Measurements from ENCODE around the gene GLP2R.

GLP2R gene

DNA sequence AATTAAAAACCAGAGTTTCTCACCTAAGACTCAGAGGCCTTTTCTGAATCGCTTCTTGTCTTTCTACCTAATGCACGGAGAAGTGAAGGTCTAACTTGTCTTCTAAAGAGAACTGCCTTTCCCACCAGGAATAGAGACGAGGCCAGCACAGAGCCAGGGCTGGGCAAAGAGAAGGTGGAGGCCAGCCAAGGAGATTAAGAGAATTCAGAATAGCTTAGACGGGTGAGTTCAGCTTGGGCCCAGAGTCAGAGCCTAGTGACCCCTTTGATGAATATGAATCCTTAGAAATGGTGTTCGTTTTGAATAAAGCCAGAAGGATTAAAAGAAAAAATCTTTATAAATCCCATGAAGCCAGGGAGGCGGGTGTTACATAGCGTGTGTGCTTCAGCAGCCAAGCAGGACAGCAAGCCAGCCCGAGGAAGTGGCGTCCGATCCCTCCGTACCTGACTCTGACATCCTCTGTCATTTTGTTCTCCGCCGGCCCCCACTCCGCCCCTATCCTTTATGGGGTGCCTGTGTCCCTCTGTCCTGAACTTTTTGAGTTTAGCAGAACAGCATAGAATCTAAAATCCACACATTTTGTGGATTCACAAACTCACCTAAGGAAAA is 11.3 kb upstream of the GLP2R start:
- no peak for DNase-seq (ENCODE audit: low read depth)

DNA sequence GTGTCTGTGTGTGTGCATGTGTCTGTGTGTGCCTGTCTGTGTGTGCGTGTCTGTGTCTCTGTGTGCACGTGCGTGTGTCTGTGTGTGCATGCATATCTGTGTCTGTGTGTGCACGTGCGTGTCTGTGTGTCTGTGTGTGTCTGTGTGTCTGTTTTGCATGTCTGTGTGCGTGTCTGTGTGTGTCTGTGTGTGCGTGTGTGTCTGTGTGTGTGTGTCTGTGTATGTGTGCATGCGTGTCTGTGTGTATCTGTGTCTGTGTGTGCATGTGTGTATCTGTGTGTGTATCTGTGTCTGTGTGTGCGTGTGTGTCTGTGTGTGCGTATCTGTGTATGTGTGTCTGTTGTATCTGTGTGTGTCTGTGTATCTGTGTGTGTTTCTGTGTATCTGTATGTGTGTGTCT is 9.3 kb upstream of the GLP2R start:
- no peak for DNase-seq (ENCODE audit: low read depth)

DNA sequence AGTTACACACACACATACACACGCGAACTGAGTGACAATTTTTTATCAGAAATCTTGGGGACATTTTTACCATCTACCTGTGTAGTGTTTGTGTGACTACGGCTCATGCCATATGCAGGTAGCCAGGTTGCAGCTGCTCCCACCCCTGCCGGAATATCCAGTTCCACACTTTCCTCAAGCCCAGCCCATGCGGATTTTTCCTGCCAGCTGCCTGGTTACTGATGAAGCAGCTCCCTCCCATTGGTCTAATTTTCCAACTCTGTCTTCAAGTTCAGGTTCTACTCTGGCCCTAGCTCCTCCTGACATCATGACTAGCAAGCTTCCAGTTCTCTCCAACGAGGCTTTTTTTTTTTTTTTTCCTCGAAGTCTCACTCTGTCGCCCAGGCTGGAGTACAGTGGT is 8.6 kb upstream of the GLP2R start:
- no peak for DNase-seq (ENCODE audit: low read depth)

DNA sequence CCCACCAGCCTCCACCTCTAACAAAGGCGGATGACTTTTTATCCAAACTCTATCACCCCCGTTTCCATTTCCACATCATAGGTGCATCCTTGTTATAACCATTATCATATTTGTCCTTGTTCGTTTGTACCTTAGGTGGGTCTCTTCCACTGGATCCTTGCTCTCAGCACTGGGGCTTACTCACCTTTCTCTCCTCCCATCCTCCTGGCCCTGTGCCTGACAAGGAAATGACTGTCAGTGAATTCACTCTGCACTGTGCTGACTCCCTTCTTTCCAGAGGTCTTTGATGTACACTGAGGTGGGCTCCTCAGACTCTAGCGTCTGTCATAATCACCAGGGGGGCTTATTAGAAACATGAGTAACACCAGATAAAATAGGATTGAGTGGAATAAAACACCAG is 7.0 kb upstream of the GLP2R start:
- no peak for DNase-seq (ENCODE audit: low read depth)

DNA sequence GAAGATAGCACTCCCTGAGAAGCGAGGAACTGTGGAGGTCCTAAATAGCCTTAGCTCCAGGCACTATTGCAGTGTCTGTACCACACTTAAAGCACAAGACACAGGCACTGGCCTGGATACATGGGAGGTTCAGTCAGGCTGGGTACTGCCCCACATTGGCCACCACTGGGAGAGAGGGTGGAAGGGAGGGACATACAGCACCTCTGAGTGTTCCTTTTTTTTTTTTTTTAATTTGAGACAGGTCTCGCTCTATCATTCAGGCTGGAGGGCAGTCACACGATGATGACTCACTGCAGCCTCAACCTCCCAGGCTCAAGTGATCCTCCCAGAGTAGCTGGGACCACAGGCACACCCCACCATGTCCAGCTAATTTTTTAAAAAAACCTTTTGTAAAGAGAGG is 5.3 kb upstream of the GLP2R start:
- DNase-seq (ENCODE audit: low read depth), result no peak

DNA sequence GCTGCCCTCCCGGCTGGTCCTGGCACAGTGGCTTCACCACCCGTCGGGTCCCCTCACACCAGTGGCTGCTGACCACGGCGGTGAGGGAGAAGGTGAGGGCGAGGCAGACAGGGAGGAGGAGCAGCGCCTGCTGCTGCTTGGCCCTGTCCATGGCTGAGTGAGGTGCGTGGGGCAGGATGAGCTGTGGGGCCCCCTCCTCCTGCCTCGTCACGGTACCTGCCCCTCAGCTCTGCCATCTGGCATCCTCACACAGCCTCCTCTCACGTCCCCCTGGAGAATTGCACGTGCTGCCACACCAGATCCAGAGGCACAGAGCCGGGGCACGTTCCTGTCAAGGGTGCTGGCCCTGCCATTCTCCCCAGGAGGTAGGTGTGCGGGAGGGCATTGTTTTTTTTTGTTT is 3.8 kb upstream of the GLP2R start, which contains the start of gene GSG1L2:
Gene GSG1L2 (minus strand): TSS at position 159 of the 400 bp plus-strand sequence. CDS start 8 bp downstream, at position 151.
- no peak for DNase-seq (ENCODE audit: low read depth)

DNA sequence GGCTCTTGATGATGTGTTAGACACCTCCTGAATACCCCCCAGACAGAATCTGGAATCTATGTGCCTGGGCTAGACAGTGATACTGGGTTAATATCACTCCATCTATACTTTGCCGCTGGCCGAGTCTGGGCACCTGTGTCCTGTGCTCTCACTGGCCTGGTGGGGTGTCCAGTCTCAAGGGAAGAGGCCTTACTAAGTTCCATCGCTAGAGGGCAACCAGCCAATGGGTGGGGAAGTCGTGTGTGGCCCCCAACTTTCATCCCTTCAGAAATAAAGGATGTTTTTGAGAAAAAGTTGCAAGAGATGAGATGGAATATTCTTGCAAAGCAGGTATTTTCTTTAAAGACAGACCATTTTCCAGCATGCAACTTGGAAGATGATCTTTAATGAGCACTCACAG is 1.6 kb upstream of the GLP2R start:
- no peak for DNase-seq (ENCODE audit: low read depth)

DNA sequence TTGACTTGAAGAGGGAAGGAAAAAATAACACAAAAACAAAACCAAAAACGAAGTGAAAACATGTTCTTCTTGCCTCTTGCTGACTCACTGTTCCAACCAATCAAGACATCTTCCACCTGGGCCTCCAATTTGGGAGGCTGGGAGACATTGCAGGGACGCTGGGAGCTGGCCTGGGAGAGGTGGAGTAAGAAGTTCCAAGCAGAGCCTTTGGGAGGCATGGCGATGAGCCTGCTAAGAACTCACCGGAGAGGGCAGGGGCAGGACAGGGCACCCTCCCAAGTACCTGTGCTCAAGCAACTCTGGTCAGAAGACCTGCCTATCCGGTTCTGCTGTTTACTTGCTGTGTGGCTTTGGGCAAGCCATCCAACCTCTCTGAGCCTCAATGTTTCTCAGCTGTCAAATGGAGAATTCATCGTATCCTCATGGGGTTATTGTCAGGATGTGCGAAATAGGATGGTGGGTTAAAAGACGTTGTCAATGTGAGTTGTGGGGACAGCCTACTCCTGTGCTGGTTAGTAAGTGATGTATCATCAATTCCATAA is 856 bp upstream of the GLP2R start:
- no peak for DNase-seq (ENCODE audit: low read depth)

DNA sequence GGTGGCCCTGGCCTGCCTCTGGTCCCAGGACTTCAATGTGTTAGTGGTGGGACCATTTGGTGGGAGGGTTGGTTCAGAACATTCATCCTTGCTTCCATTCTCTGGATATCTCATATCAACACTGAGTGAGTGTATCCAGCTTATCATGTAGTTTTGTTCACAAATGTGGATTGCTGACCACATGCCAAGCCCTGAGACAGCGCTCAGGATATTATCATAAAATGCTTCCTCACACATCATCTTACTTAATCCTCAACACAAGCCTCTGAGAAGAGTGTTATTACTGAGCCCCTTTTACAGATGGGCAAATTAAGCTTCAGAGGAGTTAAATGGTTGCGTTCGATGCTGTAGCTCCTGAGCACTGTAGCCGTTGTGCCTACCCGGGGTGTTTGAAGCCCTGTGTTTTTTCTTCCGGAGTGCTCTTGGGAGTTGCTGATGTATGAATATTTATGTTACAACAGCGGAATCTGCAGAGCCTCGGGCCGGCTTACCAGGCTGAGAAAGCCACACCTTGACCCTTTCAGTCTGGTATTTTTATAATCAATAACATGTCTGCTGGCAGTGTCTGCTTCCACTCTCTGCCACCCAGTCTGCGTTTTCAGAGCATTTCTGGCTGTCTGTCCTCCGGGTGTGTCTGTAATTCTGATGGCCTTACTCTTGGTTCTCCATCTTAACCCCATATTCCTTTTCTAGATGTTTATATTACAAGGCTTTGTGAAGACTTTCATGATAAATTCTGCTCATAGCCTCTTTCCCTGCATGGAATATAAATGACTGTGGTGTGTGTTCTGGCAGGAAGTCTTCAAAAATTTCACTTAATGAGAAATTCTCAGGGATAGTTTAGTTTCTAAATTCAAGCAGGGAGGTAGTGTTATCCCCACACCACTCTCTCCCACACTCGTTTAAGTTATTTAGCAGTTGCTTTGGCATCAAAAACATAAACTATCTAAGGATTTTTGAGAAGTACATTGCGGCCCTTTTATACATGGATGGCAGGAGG is 2.9 kb downstream of the GLP2R start:
- DNase-seq (ENCODE audit: low read depth), result no peak

DNA sequence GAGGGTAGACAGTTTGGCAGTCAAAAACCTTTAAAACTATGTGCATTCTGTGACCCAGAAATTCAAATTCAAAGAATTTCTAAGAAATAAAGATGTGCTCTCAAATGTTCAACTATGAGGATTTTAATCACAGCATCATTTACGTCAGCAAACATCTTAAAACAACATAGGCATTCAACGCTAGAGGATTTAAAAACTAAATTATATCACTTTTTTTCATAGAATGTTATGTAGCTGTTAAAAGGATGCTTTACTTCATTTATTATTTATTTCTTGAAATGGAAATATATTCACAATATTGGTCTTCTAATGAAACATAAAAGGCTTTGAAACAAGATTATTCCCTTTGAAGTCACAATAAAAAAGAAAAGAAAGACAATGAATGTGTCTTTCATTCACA is 3.6 kb downstream of the GLP2R start:
- no peak for DNase-seq (ENCODE audit: low read depth)

DNA sequence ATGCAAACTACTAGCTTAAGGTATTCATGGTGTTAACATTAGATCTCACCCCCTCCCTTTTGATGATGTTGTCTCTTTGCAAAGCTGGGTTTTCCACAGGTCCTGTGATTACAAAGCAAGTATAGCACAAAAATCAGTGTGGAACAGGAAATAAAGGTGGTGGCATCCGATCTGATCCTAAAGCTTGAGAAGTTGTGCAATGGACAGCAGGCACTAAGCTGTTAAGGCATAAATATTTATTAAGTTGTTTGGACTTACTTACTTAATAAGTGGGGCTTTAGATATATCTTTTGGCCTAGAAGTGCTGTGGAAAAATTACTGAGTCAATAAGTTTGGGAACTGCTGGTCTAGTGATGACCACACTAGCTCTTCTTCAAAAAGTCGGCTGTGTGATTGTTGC is 5.0 kb downstream of the GLP2R start:
- no peak for DNase-seq (ENCODE audit: low read depth)

DNA sequence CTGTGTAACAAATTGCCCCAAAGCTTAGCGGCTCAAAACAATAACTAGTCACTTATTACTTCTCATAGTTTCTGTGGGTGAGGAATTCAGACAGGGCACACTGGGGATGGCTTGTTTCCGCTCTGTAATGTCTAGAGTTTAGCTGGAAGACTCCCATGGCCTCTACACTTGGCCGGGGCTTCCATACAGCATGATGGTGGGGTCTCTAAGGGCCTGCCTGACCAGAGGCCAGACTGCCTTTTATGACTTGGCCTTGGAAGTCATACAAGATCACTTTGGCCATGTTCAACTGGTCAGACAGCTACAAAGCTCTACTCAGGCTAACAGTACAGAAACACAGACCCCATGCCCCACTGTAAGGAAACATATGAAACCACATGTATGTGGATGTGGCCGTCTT is 8.2 kb downstream of the GLP2R start:
- DNase-seq (ENCODE audit: low read depth), result no peak

DNA sequence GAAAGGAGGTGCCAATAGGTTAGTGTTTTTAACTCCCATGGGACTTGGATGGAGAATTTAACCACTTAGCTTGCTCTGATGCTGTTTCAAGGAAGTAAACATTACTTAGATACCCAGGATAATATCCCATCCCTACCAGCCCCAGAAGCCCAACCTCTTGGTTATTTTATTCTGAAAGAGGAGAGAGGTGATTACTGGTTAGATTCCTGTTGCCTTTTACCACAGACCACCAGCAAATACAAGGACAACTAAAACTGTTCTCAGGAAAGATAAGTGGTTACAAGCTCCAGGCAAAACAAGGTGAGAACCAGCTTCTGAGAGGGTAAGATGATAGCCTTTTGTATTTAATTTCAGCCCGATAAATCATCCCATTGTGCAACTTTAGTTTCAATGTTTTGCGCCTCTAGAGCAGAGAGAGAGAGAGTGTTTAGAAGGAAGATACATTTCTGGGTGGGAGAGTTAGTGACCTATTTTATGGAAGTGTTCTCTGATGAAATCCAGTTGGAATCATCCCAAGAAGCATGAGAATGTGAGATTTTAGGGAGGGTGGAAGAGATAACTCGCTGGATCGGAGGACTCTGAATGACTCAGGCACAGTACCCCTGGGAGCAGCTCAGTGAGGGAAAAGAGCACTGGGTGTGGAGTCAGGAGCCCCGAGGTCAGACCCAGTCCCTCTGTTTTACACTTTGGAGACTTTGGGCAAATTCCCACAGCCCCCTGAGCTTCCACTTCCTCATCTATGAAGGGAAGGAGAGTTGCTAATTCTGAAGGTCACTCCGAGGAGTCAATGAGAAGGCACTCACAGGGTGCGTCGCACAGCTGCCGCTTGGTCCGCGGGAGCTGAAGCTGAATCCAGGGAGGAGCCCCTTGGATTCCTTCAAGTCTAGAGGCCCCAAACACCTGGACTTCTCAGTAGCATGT is 12.1 kb downstream of the GLP2R start:
- DNase-seq (ENCODE audit: low read depth), result peak; percentile 74

DNA sequence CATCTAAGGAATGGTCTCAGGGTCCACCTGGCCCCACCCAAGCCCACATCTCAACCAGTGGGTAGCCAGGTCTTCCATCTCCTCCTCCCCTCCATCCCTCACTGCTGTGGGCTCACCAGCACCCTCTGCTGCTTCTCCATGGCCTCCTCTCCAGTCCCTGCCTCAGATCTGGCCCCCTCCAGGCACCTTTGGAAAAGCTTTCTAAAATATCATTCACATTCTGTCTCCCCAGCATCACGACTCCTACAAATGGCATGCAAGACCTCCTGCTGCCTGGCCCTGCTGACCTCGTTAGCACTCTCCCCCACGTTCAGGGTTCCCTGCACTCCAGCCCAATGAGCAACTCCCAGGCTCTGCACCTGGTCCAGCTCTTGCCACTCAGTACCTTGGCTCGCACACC is 13.7 kb downstream of the GLP2R start:
- no peak for DNase-seq (ENCODE audit: low read depth)

DNA sequence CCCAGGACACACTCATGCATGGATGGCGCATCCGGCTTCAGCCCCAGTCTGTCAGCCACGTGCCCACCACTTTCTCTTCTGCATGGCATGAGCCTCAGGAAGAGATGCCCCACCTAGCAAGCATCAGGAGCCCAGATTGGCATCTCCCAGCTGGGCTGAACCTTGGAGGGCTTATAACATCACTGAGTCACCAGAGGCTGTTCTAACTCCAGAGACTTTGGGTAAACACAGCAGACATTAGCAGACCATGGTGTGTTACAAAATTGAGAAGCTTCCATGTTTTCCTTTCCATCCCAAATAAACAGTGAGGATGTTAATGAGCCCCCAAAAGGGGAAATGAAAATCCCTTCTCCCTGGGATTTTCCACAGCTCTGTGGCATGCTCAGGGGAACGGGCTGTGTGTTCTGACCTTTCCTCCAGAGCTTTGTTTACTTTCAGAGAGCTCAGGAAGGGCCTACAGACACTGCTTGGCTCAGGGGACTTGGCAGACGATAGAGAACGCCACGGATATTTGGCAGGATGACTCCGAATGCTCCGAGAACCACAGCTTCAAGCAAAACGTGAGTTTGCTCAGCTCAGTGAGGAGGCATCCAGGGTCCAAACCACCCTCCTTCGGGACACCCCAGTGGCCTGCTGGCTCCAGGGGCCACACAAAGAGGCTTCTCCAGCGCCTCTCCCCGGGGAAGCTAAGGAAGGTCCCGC is 16.5 kb downstream of the GLP2R start:
- DNase-seq (ENCODE audit: low read depth), result peak; percentile 11

DNA sequence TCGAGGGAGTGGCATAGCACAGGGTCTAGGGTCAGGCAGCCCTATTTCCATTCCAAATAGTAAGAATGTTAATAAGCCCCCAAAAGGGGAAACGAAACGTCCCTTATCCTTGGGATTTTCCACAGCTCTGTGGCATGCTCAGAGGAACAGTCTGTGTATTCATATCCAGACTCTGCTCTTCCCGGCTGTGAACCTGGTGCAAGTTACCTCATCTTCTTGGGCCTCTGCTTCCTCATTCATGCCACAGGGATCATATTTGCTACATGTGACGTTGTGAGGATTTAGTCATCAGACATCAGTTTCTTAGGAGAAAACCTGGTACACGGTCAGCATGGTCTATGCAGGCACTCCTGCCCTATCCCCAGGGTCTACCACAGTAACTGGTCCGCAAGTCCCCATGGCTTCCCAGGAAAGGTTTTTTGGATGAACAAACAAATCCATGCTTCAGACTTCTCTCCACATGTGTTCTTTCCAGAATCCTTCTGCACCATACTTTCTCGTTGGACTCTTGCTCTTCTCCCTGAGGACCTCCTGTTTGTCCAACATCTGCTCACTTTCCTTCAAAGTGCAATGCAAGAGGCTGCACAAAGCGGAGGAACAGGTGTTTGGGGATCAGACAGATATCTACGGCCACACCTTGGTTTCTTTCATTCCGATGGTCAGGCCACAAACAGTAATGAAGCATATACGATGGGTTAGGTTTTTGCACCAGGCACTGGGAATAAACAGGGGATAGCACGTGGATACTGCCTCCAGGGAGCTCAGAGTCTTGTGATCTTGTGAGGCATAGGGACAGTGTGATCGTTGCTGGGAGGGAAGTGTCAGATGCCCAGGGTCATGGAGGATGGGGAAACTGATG is 17.7 kb downstream of the GLP2R start:
- no peak for DNase-seq (ENCODE audit: low read depth)

DNA sequence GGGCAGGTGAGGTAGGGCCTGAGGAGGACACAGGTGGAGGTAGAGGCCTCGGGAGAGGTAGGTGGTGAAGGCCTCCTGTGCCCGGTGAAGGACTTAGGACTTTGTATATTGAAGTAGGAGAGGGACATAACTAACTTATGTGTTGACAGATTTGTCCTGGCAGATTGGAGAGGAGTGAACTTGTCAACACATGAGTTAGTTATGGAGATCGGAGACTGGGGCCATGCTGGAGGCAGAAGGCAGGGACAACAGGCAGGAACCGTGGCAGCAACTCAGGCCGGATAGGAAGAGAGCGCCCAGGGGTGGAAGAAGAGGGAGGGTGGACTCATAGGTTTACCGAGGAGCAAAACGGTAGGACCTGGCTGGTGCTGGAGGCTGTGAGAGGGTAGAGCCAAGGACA is 18.4 kb downstream of the GLP2R start:
- DNase-seq (ENCODE audit: low read depth), result no peak

DNA sequence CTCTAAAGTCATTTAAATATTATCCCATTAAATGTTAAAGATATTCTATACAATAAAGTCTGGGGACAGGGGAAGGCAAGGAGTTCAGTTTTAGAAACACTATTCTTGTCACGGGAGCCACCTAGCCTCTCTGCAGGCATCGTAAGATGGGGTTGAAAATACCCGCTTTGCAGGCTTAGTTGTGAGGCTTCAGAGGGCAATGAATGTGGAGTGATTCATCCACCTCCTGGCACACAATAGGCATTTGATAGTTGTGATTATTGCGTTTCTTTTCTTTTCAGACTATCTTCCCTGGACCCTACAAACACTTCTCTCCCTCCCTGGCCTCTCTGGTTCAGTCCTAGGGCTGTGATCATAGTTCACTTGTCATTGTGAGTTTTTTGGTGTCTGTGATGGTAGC is 19.6 kb downstream of the GLP2R start:
- no peak for DNase-seq (ENCODE audit: low read depth)

DNA sequence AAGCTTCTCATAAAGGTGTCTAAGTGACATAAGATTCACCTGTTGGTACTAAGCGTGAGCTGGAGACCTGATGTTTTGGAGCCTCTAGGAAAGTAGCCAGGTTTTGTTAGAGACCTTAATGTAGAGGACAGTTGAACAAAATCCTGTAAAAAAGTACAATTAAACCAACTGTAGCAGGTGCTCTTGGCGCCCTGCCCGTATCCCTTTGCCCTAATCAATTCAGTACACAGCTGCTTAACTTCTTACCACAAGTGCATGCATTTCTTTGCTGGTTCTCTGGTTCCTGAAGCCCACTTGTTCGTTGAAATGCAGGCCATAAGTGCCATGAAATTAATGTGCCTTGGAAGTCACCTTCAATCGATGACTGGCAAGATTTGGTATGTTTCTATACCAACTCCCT is 24.4 kb downstream of the GLP2R start:
- DNase-seq (ENCODE audit: low read depth), result no peak

DNA sequence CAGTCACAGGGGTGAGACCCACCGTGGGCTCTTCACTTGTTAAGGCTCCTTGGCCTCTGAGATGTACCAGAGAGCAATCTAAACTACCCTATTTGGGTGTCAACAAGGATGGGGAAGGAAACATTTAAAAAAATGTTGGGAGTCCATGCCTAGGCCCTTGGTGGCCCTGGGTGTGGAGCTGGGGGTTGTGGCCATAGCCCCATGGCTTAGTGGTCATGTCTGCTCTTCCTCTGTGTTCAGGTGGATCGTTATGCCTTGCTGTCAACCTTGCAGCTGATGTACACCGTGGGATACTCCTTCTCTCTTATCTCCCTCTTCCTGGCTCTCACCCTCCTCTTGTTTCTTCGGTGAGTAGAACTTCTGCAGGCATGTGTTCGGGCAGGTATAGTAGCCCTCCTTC is 28.5 kb downstream of the GLP2R start:
- no peak for DNase-seq (ENCODE audit: low read depth)

DNA sequence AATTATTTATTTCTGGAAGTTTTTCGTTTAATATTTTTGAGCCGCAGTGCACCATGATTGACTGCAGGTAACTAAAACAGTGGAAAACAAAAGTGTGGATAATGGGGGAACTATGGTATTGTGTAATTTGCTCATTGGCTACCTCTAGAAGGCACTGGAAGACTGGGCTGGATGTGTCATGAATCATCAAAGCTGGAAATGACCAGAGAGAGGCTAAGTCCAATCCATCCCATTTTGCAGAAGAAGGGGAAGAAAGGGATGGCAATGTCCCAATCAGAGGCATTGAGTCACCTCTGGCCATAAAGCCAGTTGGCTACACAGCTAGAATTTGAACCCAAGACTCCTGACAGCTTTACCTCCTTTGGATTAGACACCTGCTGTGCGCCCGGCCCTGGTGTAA is 29.3 kb downstream of the GLP2R start:
- no peak for DNase-seq (ENCODE audit: low read depth)

Data from GM04503 (cell line).